Astrocyte (in vitro differentiated cells and primary cell): ENCODE measurements around the gene SGSM2. TPM values are rescaled to one million over a fixed set of nuclear protein-coding genes. Genes with fewer than 3 reads are reported as not detected.

Experiments
- DNase-seq: peaks from one replicate; pipeline ENCODE4 v3.0.0-alpha.2; 2010; ENCODE audit warnings: low read depth
- FAIRE-seq: peaks from 2 replicates; lab custom pipeline; 2011; peaks lifted over from hg19 to GRCh38; lab: Jason Lieb, UNC
- H2AFZ ChIP-seq: 2 replicates; pipeline ENCODE4 v1.6.0; 2012; ENCODE audit warnings: low read depth, low read length, inconsistent platforms
- H3K27ac ChIP-seq: 2 replicates; pipeline ENCODE4 v1.5.1; 2011; ENCODE audit warnings: low read depth, low read length, inconsistent platforms
- H3K27me3 ChIP-seq: 2 replicates; pipeline ENCODE4 v1.6.0; 2011; ENCODE audit warnings: low read length, inconsistent platforms; ENCODE audit not compliant: insufficient read depth
- H3K36me3 ChIP-seq: 2 replicates; pipeline ENCODE4 v1.5.1; 2011; ENCODE audit warnings: low read length, inconsistent platforms; ENCODE audit not compliant: insufficient read depth
- H3K4me1 ChIP-seq: 2 replicates; pipeline ENCODE4 v1.5.1; 2011; ENCODE audit warnings: low read length, inconsistent platforms; ENCODE audit not compliant: insufficient read depth
- H3K4me2 ChIP-seq: 2 replicates; pipeline ENCODE4 v1.6.0; 2012; ENCODE audit warnings: low read length, inconsistent platforms
- H3K4me3 ChIP-seq: 2 replicates; pipeline ENCODE4 v1.5.1; 2011; ENCODE audit warnings: low read depth, mild to moderate bottlenecking, low read length, inconsistent platforms; ENCODE audit not compliant: insufficient read depth
- H3K79me2 ChIP-seq: 2 replicates; pipeline ENCODE4 v1.6.0; 2012; ENCODE audit warnings: mild to moderate bottlenecking, low read length, inconsistent platforms; ENCODE audit not compliant: insufficient read depth
- H3K9ac ChIP-seq: 2 replicates; pipeline ENCODE4 v1.6.0; 2012; ENCODE audit warnings: mild to moderate bottlenecking, low read length, inconsistent platforms
- H3K9me3 ChIP-seq: 2 replicates; pipeline ENCODE4 v1.5.1; 2012; ENCODE audit warnings: low read depth, mild to moderate bottlenecking, low read length, inconsistent platforms; ENCODE audit not compliant: insufficient read depth
- H4K20me1 ChIP-seq: 2 replicates; pipeline ENCODE4 v1.6.0; 2012; ENCODE audit warnings: low read length, inconsistent platforms; ENCODE audit not compliant: insufficient read depth
- H3K27ac Mint-ChIP-seq: one replicate; pipeline ENCODE4 v1.8.0; 2021; ENCODE audit warnings: mild to moderate bottlenecking, mixed read lengths; ENCODE audit not compliant: unreplicated experiment
- H3K27me3 Mint-ChIP-seq: one replicate; pipeline ENCODE4 v1.8.0; 2021; ENCODE audit warnings: low read depth, mixed read lengths; ENCODE audit not compliant: unreplicated experiment
- H3K36me3 Mint-ChIP-seq: one replicate; pipeline ENCODE4 v1.8.0; 2021; ENCODE audit warnings: low read depth, mixed read lengths; ENCODE audit not compliant: unreplicated experiment
- H3K4me1 Mint-ChIP-seq: one replicate; pipeline ENCODE4 v1.8.0; 2021; ENCODE audit warnings: low read depth, mixed read lengths; ENCODE audit not compliant: unreplicated experiment
- H3K4me3 Mint-ChIP-seq: one replicate; pipeline ENCODE4 v1.8.0; 2021; ENCODE audit warnings: mild to moderate bottlenecking, moderate library complexity, mixed read lengths; ENCODE audit not compliant: unreplicated experiment
- H3K9me3 Mint-ChIP-seq: one replicate; pipeline ENCODE4 v1.8.0; 2021; ENCODE audit warnings: mild to moderate bottlenecking, mixed read lengths; ENCODE audit not compliant: unreplicated experiment
- EZH2 ChIP-seq: IDR thresholded peaks from 2 replicates; pipeline ENCODE4 v1.6.1; 2012; ENCODE audit warnings: mild to moderate bottlenecking, low read length, inconsistent platforms; ENCODE audit not compliant: insufficient read depth
- total RNA-seq: library from RNA; stranded (reverse); gene quantifications from 2 replicates; pipeline ENCODE4 v1.2.1, GENCODE V29; 2021
- TF ChIP-seq, protein P1 (sequence below): IDR thresholded peaks from 2 replicates; pipeline ENCODE4 v1.5.1; 2011; ENCODE audit warnings: low read depth, mild to moderate bottlenecking, inconsistent platforms, low read length, moderate library complexity; ENCODE audit not compliant: insufficient read depth

The SGSM2 gene
- total RNA-seq, 1 donor from 2014 or later: 62.1 TPM

DNA sequence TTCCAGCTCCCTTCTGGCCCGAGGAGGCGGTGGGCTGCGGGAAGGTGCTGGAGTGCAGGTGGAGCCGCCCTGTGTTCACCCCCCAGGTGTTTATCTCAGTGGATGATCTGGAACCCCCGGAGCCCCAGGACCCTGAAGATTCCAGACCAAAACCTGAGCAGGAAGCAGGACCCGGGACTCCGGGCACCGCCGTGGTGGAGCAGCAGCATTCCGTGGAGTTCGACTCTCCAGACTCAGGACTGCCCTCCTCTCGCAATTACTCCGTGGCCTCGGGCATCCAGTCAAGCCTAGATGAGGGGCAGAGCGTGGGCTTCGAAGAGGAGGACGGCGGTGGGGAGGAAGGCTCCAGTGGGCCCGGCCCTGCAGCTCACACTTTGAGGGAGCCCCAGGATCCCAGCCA, 38.1 kb downstream of the SGSM2 start:
- Mint-ChIP-seq H3K27me3 (no peaks in the 10 kb centered on the region), H3K4me3 (no peak overlapping the region), H3K4me1 (peaks cover 6% of the 10 kb centered on the region), H3K27ac (no peak overlapping the region), H3K9me3 (no peaks in the 10 kb centered on the region), H3K36me3 (peaks cover 15% of the 10 kb centered on the region)
- no peaks in the 10 kb centered on the region for H3K79me2 ChIP-seq
- no peaks in the 10 kb centered on the region for H3K27me3 ChIP-seq
- TF ChIP-seq, protein P1, sequence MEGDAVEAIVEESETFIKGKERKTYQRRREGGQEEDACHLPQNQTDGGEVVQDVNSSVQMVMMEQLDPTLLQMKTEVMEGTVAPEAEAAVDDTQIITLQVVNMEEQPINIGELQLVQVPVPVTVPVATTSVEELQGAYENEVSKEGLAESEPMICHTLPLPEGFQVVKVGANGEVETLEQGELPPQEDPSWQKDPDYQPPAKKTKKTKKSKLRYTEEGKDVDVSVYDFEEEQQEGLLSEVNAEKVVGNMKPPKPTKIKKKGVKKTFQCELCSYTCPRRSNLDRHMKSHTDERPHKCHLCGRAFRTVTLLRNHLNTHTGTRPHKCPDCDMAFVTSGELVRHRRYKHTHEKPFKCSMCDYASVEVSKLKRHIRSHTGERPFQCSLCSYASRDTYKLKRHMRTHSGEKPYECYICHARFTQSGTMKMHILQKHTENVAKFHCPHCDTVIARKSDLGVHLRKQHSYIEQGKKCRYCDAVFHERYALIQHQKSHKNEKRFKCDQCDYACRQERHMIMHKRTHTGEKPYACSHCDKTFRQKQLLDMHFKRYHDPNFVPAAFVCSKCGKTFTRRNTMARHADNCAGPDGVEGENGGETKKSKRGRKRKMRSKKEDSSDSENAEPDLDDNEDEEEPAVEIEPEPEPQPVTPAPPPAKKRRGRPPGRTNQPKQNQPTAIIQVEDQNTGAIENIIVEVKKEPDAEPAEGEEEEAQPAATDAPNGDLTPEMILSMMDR: no peak
- no peak for TF ChIP-seq EZH2
- H3K9ac ChIP-seq: no peak overlapping the region
- DNase-seq: no peak
- no peaks in the 10 kb centered on the region for H3K9me3 ChIP-seq
- H4K20me1 ChIP-seq: no peaks in the 10 kb centered on the region
- no peak overlapping the region for H3K4me2 ChIP-seq
- no peak overlapping the region for H2AFZ ChIP-seq
- H3K27ac ChIP-seq: no peak overlapping the region
- no peak for FAIRE-seq
- no peaks in the 10 kb centered on the region for H3K4me1 ChIP-seq
- H3K36me3 ChIP-seq: peaks cover 5% of the 10 kb centered on the region
- H3K4me3 ChIP-seq: no peak overlapping the region

DNA sequence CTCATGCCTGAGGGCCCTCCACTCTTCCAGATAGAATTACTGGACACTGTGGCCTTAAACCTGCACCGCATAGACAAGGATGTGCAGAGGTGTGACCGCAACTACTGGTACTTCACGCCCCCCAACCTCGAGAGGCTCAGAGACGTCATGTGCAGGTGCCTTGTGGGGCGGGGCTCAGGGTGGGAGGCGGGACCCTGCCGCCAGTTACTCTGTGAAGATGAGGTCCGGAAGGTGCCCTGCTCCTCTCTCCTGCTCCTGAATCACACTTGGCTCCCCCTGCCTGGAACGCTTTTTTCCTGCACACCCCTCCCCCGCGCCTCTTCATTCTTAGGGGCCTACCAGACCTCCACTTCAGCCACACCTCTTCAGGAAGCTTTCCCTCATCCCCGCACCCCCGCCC, 38.8 kb downstream of the SGSM2 start:
- H3K4me2 ChIP-seq: no peak overlapping the region
- Mint-ChIP-seq H3K9me3 (no peaks in the 10 kb centered on the region), H3K4me3 (no peak overlapping the region), H3K27ac (no peak overlapping the region), H3K36me3 (peaks cover 15% of the 10 kb centered on the region), H3K4me1 (peaks cover 8% of the 10 kb centered on the region), H3K27me3 (no peaks in the 10 kb centered on the region)
- H4K20me1 ChIP-seq: no peaks in the 10 kb centered on the region
- peaks cover 5% of the 10 kb centered on the region for H3K36me3 ChIP-seq
- no peak overlapping the region for H3K4me3 ChIP-seq
- H2AFZ ChIP-seq: no peak overlapping the region
- H3K27me3 ChIP-seq: no peaks in the 10 kb centered on the region
- no peaks in the 10 kb centered on the region for H3K4me1 ChIP-seq
- TF ChIP-seq, protein P1: no peak
- TF ChIP-seq EZH2: no peak
- no peaks in the 10 kb centered on the region for H3K79me2 ChIP-seq
- DNase-seq (no peak), FAIRE-seq (no peak)
- H3K27ac ChIP-seq: no peak overlapping the region
- no peaks in the 10 kb centered on the region for H3K9me3 ChIP-seq
- H3K9ac ChIP-seq: no peak overlapping the region

DNA sequence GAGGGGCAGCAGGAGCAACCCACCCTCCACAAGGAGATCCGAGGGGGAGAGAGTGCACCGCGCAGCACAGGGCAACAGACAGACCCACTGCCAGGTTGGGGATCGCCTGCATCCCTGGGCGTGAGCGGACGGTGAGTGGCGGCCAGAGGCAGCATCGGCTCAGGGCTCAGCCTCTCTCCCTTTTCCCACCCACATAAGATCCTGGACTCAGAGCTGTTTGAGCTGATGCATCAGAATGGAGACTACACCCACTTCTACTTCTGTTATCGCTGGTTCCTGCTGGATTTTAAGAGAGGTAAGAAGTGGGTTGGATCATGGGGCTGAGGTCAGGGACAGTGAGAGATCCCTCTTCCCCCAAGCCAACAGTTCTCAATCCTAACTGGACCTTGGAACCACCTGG, 40.4 kb downstream of the SGSM2 start:
- TF ChIP-seq EZH2: no peak
- TF ChIP-seq, protein P1: no peak
- H3K4me1 Mint-ChIP-seq: peaks cover 11% of the 10 kb centered on the region
- Histone ChIP-seq H3K9ac (no peak overlapping the region), H4K20me1 (peaks cover 6% of the 10 kb centered on the region), H2AFZ (no peak overlapping the region), H3K4me2 (no peak overlapping the region), H3K36me3 (peaks cover 5% of the 10 kb centered on the region), H3K4me3 (no peak overlapping the region), H3K79me2 (no peaks in the 10 kb centered on the region), H3K27ac (no peak overlapping the region), H3K9me3 (no peaks in the 10 kb centered on the region), H3K27me3 (no peaks in the 10 kb centered on the region), H3K4me1 (peaks cover 5% of the 10 kb centered on the region)
- H3K9me3 Mint-ChIP-seq: no peaks in the 10 kb centered on the region
- H3K4me3 Mint-ChIP-seq: no peak overlapping the region
- peaks cover 11% of the 10 kb centered on the region for H3K36me3 Mint-ChIP-seq
- FAIRE-seq (no peak), DNase-seq (no peak)
- H3K27me3 Mint-ChIP-seq: no peaks in the 10 kb centered on the region
- H3K27ac Mint-ChIP-seq: no peak overlapping the region
